ENCODE results near the gene RAB26.
"Not testable (repeated sequence)": the region's sequence is repeated elsewhere in the genome, so short reads cannot be mapped to it uniquely, and the experiment has no call there.

RAB26 gene

GRCh38 chr16:2117960-2118722 lies 30.3 kb upstream of the RAB26 start:
- not testable (repeated sequence) for DNase-seq

DNA sequence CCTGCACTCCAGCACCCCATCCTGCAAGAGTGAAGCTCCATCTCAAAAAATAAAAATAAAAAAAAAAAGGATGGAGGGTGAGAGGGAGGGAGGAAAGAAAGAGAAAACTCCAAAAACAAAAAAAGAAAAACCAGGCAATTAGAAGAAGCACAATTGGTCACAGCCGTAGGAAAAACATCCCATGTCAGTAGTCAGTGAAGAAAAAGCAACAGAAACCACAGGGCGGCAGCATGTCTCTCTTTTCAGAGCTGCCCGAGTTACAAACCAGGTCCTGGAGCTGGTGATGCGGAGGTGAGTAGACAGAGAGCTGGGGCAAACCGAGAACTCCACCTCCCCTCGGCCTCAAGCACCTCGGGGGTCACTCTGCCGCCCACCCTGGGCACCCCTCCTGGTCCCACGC lies 27.1 kb upstream of the RAB26 start:
- DNase-seq, result peak; percentile 49

DNA sequence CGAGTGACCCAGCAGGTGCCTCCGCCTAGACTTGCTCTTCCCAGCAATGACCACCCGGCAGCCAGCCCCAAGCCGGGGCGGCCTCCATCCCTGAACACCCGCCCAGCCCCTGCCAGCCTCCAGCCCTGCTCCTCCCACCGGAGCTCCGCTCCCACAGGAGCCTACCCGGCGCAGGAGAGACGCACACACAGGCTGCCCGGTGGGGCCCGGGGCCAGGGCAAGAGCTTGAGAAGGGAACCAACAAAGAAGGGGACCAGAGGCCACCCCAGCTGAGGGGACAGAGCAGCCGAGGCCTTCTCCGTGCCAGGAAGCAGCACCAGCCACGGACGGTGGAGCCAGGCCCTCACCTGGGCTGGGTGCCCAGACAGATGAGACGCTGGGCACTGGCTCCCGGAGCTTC lies 26.6 kb upstream of the RAB26 start:
- DNase-seq, result no peak

- DNase-seq, result no peak
Measured at GRCh38 chr16:2122429-2122828, 26.0 kb upstream of the RAB26 start.

DNA sequence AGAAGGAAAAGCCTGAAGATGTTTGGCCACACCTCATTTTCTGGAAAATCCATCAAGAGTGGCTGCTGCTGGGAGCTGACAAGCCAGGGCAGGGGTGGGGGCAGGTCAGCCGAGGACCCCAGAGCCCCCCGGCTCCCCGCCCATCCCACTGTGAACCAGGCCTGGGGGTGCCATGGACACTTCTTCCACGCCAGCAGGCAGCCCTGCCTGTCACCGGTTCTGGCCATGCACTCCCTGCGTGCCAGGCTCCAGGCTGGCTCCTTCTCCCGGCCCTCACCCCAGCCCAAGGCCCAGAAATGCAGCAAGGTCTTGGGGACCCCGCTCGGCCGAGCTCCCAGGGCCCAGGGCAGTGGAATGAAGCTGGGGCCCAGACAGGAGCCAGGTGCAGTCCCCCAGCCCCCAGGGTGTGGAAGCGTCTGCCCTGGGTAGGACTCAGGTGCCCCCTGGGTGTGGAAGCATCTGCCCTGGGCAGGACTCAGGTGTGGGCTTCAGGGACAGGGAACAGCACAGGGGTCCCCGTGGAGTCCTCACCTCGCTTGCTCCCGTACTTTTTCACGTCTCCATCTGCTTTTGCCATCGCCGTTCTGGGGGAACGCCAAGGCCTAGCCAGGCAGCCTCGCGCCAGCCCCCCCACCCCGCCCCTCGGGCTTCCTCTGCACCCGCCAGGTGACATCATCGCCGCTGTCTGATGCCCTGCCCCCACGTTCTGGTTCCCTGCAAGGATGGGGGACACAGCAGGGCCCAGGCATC lies 25.3 kb upstream of the RAB26 start:
- DNase-seq, result not testable (repeated sequence)

- not testable (repeated sequence) for DNase-seq
Measured at GRCh38 chr16:2123706-2124376, 24.6 kb upstream of the RAB26 start.

DNA sequence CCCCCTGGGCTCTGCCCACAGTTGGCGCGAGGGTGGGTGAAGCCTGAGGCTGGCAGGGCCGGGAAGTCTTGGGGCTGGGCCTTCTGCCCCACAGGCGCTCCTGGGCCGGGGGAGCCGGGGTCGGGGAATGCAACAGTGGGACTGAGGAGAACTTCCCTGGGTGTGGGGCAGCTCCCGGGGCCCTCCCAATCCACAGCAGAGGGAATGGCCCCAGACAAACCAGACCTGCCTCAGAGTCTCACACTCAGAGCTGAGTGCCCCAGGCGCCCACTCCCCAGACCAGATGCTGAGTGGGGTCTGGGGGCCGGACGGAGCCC lies 24.1 kb upstream of the RAB26 start:
- not testable (repeated sequence) for DNase-seq

DNA sequence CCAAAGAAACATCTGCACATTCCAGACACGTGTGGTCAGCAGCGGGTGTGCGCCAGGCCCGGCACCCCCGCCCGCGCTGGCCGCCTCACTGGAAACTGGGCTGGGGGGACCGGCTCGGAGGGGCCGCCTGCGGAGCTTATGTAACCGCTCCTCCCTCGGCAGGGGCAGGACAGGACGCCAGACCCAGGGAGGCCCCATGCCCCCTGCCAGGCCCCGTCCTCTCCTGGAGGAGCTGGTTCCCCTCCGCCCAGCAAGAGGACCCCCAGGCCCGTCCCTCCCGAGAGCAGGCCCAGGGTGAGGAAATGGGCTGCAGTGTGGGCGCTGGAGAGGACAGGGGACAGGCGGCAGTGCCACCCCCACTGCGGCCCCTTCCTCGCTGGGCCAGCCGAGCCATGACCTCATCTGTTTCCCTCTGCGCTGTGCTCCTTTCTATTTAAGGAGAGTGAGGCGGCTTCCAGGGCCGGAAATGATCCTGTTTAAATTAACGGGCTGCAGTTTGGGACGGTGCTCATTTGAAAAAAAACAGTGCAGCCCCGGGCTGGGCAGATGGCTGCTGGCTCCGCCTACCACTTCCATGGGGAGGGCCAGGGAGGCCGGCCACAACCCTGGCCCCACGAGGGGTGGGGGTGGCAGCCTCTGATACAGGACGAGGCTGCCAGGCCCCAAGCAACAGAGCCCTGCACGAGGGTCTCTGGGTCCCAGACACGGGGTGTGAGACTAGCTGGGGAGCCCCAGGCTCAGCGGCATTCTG lies 23.6 kb upstream of the RAB26 start:
- DNase-seq, result not testable (repeated sequence)

- not testable (repeated sequence) for DNase-seq
Measured at GRCh38 chr16:2125609-2126008, 22.8 kb upstream of the RAB26 start.

DNA sequence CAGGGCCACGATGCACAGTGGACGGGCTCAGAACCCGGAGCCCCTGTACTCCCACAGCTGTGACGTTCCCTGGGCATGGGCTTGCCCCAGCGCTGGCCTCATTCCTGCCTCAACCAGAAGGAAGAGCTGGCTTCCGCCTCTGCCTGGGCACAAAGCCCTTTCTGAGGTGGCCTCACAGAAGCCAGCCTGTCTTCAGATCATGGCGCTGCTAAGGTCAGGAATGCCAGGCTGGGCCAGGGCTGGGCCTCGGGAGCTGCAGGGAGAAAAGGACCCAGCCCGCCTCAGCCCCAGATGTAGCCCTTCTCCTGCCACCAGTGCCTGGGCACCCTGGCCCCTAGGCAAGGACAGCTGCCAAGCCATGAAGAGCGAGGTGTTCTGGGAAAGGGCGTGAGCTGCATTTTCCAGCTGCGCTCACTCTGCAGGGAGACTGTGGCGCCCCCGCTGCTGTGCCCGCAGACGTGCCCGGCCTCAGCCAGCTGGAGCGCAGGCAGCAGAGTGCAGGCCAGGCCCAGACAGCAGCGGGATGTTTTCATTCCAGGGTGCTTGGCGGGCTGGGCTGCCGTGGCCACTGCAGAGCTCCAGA lies 22.2 kb upstream of the RAB26 start:
- not testable (repeated sequence) for DNase-seq

DNA sequence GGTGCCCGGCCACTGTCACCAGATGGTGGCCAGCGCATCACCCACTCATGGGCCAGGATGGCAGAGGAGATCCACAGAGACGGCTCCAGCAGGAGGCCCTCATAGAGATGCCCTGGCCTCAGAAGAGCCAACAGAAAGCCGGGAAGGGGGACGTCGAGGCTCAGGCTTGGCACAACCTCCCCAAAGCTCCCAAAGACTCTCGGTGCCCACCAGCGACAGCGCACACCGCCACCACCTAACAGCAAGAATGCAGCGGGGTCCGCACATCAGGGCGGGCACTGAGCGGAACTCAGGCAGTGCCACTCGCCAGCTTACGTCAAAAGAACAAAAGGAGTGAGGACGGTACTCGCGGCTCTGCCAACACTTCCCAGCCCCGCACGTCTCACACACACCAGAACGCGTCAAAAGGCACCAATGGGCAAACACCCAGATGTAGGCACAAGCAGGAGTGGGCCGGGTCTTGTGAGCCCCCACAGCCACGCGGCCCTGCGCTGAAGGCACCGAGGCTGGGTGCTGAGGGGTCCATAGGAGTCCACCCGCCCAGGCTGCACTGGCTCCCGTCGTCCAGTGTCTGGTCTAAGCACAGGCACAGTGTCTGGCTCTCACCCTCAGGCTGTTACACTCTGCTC lies 21.4 kb upstream of the RAB26 start:
- not testable (repeated sequence) for DNase-seq

- peak; percentile 34 for DNase-seq
Measured at GRCh38 chr16:2127630-2128280, 20.7 kb upstream of the RAB26 start.

DNA sequence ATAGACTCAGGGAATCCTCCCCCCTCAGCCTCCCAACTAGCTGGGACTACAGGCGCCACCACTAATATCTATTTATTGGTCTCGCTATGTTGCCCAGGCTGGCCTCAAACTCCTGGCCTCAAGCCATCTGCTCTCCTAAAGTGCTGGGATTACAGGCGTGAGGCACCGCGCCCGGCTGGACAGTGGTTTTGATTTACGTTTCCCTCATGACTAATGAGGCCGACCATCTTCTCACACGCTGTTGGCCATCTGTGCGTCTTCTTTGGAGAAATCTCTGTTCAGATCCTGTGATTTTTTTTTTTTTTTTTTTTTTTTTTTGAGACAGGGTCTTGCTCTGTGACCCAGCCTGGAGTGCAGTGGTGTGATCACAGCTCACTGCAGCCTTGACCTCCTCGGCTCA lies 19.2 kb upstream of the RAB26 start:
- DNase-seq, result not testable (repeated sequence)

- DNase-seq, result not testable (repeated sequence)
Measured at GRCh38 chr16:2129890-2130447, 18.5 kb upstream of the RAB26 start.

- not testable (repeated sequence) for DNase-seq
Measured at GRCh38 chr16:2133797-2134196, 14.6 kb upstream of the RAB26 start.

GRCh38 chr16:2135071-2135470 lies 13.4 kb upstream of the RAB26 start:
- peak; percentile 26 for DNase-seq

- peak; percentile 99 for DNase-seq
Measured at GRCh38 chr16:2135770-2136490, 12.5 kb upstream of the RAB26 start, which contains the start of gene PKD1. TSS of gene PKD1 (minus strand) at chr16:2135898. CDS start at chr16:2135689, 209 bp downstream.

DNA sequence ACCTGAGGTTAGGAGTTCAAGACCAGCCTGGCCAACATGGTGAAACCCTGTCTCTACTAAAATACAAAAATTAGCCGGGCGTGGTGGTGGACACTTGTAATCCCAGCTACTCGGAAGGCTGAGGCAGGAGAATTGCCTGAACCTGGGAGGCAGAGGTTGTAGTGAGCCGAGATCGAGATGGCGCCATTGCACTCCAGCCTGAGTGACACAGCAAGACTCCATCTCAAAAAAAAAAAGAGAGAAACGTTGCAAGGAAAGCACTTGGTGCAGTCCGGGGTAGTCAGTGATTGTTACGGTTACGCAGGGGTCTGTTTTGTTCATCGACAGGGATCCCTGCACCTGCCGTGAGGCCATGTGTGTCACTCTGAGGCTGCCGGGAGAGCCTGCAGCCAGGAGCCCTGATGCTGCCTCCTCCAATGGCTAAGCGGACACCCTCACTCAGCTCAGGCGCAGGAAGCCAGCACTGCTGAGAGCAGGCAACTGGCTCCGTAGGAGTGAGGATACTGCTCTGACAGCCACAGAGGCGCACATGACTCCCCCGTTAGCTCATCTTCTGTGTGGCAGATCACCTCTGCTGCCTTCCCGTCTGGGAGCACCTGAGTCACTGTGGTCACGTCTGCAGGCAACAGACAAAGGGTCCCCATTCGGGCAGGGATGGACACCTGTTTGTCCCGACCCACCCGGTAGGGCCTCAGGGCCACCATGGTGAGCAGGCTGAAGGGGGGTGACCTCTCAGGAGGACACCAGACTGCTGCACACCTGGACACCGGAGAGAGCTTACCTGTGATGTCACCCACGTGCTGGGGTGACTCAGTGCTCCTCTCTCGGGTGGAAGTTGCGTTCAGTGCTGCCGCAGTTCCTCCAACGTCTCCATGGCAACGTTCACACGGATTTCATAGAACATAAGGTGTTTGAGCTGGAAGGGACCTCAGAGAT lies 5.2 kb upstream of the RAB26 start:
- peak; percentile 38 for DNase-seq

DNA sequence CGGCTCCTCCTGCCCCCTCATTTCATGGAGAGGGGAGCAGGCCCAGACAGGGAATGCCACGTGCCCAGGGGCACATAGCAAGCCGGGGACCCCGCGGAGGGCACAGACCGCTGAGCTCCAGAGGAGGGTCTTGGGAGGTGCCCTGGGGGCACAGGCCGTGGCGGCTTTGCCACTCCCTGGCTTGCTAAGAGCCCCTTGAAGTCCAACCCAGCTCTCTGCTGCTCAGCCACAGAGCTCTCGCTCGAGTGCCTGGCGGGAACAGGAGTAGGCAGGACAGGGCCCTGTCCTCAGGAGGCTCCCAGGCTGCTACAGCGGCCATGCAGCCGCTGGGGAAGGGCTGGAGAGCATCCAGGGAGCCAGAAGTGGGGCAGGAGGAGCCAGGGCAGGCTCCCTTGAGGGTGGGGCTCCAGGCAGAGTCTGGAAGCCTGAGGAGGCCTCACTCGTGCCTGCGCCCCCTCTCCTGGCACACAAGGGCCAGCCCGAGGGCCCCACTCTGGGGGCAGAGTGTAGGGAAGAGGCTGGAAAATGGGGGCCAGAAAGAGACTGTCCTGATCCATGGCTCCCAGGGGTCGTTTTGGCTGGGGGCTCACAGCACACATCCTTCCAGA lies 4.4 kb upstream of the RAB26 start:
- no peak for DNase-seq

Measured in activated CD4-positive, alpha-beta T cell treated with anti-CD3 and anti-CD28 coated beads for 48 hours (primary cell).